ENCODE measurements around the gene HLCS.

DNA sequence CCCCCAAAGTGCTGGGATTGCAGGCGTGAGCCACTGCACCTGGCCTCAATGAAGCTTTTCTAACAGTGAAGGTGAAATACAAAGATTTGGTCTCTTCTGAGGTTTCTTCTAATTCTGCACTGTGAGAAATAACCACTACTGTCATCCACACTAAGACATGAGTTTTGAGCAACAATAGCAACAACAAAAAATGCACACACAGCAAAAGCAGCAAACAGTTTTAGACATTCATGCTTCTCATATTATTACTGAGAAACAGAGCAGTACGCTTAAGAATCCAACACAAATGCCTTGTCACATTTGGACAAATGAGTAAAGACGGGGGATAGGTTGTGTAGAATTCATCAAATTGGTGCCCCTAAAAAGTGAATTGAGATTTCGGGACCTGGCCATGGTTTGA lies 151.2 kb downstream of the HLCS start:
- TF ChIP-seq, protein P1, sequence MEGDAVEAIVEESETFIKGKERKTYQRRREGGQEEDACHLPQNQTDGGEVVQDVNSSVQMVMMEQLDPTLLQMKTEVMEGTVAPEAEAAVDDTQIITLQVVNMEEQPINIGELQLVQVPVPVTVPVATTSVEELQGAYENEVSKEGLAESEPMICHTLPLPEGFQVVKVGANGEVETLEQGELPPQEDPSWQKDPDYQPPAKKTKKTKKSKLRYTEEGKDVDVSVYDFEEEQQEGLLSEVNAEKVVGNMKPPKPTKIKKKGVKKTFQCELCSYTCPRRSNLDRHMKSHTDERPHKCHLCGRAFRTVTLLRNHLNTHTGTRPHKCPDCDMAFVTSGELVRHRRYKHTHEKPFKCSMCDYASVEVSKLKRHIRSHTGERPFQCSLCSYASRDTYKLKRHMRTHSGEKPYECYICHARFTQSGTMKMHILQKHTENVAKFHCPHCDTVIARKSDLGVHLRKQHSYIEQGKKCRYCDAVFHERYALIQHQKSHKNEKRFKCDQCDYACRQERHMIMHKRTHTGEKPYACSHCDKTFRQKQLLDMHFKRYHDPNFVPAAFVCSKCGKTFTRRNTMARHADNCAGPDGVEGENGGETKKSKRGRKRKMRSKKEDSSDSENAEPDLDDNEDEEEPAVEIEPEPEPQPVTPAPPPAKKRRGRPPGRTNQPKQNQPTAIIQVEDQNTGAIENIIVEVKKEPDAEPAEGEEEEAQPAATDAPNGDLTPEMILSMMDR (optimal IDR thresholded peaks at IDR 0.05 in 1 of 3, IDR thresholded peaks at IDR 0.05 in 1 of 3, conservative IDR thresholded peaks at IDR 0.05 in 1 of 3; ENCODE audit: extremely low read depth in 1 of 3, insufficient read depth in 2 of 3, low read length in 3 of 3): no peak
- TF ChIP-seq EZH2 (IDR thresholded peaks at IDR 0.05; ENCODE audit: low read length): no peak
